Measurements from ENCODE around the gene ANO4. TPM values are rescaled to one million over a fixed set of nuclear protein-coding genes. Genes with fewer than 3 reads are reported as not detected.

ANO4 gene
- total RNA-seq, 1 donor from 2014 or later: 0.74 TPM

DNA sequence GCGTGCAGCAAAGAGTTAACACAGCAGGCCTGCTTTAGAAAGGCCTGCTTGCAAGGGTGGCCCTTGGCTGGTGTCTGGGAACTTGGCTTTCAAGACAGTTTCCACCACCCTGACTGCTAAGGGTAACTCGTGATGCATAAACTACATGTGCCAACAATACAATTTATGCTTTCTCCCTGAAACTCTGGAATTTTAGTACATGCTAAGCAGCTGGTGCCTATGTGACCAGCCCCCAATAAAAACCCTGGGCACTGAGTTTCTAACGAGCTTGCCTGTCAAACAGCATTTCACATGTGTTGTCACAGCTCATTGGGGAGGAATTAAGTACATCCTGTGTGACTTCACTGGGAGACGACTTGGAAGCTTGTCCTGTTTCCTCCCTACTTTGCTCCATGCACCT, 282.3 kb downstream of the ANO4 start:
- no peaks in the 10 kb centered on the region for H3K27me3 ChIP-seq
- DNase-seq (ENCODE audit: extremely low spot score in 2 of 2): no peak
- TF ChIP-seq POLR2A (IDR thresholded peaks at IDR 0.05) (no peak), POLR2AphosphoS5 (IDR thresholded peaks at IDR 0.05; ENCODE audit: insufficient read depth in 1 of 2, low read depth in 1 of 2) (no peak)
- TF ChIP-seq, protein P1, sequence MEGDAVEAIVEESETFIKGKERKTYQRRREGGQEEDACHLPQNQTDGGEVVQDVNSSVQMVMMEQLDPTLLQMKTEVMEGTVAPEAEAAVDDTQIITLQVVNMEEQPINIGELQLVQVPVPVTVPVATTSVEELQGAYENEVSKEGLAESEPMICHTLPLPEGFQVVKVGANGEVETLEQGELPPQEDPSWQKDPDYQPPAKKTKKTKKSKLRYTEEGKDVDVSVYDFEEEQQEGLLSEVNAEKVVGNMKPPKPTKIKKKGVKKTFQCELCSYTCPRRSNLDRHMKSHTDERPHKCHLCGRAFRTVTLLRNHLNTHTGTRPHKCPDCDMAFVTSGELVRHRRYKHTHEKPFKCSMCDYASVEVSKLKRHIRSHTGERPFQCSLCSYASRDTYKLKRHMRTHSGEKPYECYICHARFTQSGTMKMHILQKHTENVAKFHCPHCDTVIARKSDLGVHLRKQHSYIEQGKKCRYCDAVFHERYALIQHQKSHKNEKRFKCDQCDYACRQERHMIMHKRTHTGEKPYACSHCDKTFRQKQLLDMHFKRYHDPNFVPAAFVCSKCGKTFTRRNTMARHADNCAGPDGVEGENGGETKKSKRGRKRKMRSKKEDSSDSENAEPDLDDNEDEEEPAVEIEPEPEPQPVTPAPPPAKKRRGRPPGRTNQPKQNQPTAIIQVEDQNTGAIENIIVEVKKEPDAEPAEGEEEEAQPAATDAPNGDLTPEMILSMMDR (IDR thresholded peaks at IDR 0.05): no peak
- H3K27ac ChIP-seq: peak overlapping the region; percentile 28
- intact Hi-C loops (cut with DNase I): no loop called here
- H3K36me3 ChIP-seq: no peaks in the 10 kb centered on the region
- H3K4me3 ChIP-seq: no peak overlapping the region
- no peaks in the 10 kb centered on the region for H3K9me3 ChIP-seq
- H3K4me1 ChIP-seq: peaks cover 19% of the 10 kb centered on the region

- Histone ChIP-seq H3K27ac (peak overlapping the region; percentile 28), H3K4me1 (peaks cover 19% of the 10 kb centered on the region), H3K27me3 (no peaks in the 10 kb centered on the region), H3K4me3 (no peak overlapping the region), H3K9me3 (no peaks in the 10 kb centered on the region), H3K36me3 (no peaks in the 10 kb centered on the region)
- TF ChIP-seq POLR2AphosphoS5 (IDR thresholded peaks at IDR 0.05; ENCODE audit: insufficient read depth in 1 of 2, low read depth in 1 of 2) (no peak), POLR2A (IDR thresholded peaks at IDR 0.05) (no peak)
- TF ChIP-seq, protein P1 (IDR thresholded peaks at IDR 0.05): no peak
- no peak for DNase-seq (ENCODE audit: extremely low spot score in 2 of 2)
- intact Hi-C loops (cut with DNase I): no loop called here
Observed at GRCh38 chr12:101077791-101078528, 283.4 kb downstream of the ANO4 start.

- Histone ChIP-seq H3K36me3 (no peaks in the 10 kb centered on the region), H3K27ac (no peak overlapping the region), H3K4me3 (no peak overlapping the region), H3K9me3 (no peaks in the 10 kb centered on the region), H3K4me1 (peaks cover 19% of the 10 kb centered on the region), H3K27me3 (no peaks in the 10 kb centered on the region)
- intact Hi-C loops (cut with DNase I): no loop called here
- TF ChIP-seq POLR2AphosphoS5 (IDR thresholded peaks at IDR 0.05; ENCODE audit: insufficient read depth in 1 of 2, low read depth in 1 of 2): no peak
- TF ChIP-seq, protein P1 (IDR thresholded peaks at IDR 0.05): no peak
- TF ChIP-seq POLR2A (IDR thresholded peaks at IDR 0.05): no peak
- no peak for DNase-seq (ENCODE audit: extremely low spot score in 2 of 2)
Observed at GRCh38 chr12:101078536-101079285, 284.1 kb downstream of the ANO4 start.

DNA sequence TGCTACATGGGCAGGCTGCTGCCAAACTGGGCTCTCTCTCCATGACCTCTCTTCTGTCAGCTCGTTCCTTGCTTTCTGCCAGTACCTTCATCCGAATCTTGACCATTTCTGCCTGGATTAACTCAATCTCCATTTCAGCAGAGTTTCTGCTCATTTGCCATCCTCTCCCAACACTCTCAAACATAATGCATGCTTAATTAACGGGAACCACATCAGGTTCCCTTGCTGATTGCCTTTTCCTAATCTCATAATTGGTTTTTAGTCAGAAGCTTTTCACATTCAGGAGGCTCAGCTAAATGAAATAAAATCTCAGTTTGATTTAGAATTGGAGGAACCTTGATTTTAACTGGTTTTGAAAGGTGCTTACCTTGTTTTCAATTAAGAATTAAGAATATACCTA, 288.1 kb downstream of the ANO4 start:
- Histone ChIP-seq H3K4me1 (peaks cover 8% of the 10 kb centered on the region), H3K9me3 (no peaks in the 10 kb centered on the region), H3K27me3 (no peaks in the 10 kb centered on the region), H3K27ac (no peak overlapping the region), H3K4me3 (no peak overlapping the region), H3K36me3 (no peaks in the 10 kb centered on the region)
- intact Hi-C loops (cut with DNase I): no loop called here
- TF ChIP-seq, protein P1 (IDR thresholded peaks at IDR 0.05): no peak
- TF ChIP-seq POLR2A (IDR thresholded peaks at IDR 0.05): no peak
- TF ChIP-seq POLR2AphosphoS5 (IDR thresholded peaks at IDR 0.05; ENCODE audit: insufficient read depth in 1 of 2, low read depth in 1 of 2): no peak
- no peak for DNase-seq (ENCODE audit: extremely low spot score in 2 of 2)
